ENCODE data around the gene NFATC1. TPM values are rescaled to one million over a fixed set of nuclear protein-coding genes. Genes with fewer than 3 reads are reported as not detected.

NFATC1 gene
- 10 to 100 TPM; 62.7 to 80.8 (median 75.2) TPM for total RNA-seq

DNA sequence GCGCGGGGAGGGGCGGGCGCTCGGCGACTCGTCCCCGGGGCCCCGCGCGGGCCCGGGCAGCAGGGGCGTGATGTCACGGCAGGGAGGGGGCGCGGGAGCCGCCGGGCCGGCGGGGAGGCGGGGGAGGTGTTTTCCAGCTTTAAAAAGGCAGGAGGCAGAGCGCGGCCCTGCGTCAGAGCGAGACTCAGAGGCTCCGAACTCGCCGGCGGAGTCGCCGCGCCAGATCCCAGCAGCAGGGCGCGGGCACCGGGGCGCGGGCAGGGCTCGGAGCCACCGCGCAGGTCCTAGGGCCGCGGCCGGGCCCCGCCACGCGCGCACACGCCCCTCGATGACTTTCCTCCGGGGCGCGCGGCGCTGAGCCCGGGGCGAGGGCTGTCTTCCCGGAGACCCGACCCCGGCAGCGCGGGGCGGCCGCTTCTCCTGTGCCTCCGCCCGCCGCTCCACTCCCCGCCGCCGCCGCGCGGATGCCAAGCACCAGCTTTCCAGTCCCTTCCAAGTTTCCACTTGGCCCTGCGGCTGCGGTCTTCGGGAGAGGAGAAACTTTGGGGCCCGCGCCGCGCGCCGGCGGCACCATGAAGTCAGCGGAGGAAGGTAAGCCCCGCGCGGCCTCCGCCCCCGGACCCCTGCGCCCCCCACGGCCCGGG is at the start of gene NFATC1:
TSS of gene NFATC1 (plus strand) at position 170 of the 644 bp plus-strand sequence. CDS start at position 465, 295 bp downstream.
- DNase-seq (peak; percentile 89), ATAC-seq (peak; percentile 47 to 54)
- Mint-ChIP-seq H3K4me1 (ENCODE audit: low read depth) (peaks cover 25% of the 10 kb centered on the region), H3K9me3 (no peaks in the 10 kb centered on the region), H3K4me3 (peak within 1 kb of the TSS; percentile 92), H3K36me3 (ENCODE audit: insufficient read depth) (peaks cover 2% of the 10 kb centered on the region), H3K27me3 (ENCODE audit: low read depth) (no peaks in the 10 kb centered on the region)

DNA sequence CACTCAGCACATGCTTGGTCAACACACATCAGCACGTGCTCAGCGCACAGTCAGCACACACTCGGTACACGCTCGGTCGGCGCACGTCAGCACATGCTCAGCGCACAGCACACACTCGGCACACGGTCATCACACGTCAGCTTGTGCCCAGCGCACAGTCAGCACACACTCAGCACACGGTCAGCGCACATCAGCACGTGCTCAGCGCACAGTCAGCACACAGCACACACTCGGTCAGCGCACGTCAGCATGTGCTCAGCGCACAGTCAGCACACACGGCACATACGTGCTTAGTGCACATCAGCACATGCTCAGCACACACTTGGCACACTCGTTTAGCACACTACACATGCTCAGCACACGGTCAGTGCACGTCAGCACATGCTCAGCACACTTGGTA is 49.7 kb upstream of the NFATC1 start:
- DNase-seq (no peak), ATAC-seq (no peak)
- H3K27me3 Mint-ChIP-seq (ENCODE audit: low read depth), result no peaks in the 10 kb centered on the region
- no peak overlapping the region for H3K4me3 Mint-ChIP-seq
- H3K9me3 Mint-ChIP-seq, result no peaks in the 10 kb centered on the region
- no peaks in the 10 kb centered on the region for H3K4me1 Mint-ChIP-seq (ENCODE audit: low read depth)
- H3K36me3 Mint-ChIP-seq (ENCODE audit: insufficient read depth), result peaks cover 34% of the 10 kb centered on the region

DNA sequence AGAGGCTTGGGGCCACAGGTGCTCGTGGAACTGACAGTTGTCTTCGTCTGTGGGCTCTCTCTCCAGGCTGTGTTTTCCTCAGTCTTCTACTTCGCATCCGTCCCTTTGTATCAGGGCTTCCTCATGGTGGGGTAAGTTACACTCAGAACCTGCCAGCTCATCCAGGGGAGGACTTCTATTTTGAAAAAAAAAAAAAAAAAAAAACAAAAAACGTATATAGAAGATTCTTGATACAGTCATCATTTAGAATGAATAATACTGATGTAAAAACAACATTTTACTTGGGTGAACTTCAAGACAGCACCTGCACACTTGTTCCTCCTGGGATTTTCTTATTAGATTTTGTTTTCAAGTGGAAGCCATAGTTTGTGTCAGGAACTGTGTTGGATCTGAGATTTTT is 47.7 kb upstream of the NFATC1 start:
- H3K9me3 Mint-ChIP-seq, result no peaks in the 10 kb centered on the region
- no peak for ATAC-seq
- H3K36me3 Mint-ChIP-seq (ENCODE audit: insufficient read depth), result peaks cover 41% of the 10 kb centered on the region
- no peaks in the 10 kb centered on the region for H3K4me1 Mint-ChIP-seq (ENCODE audit: low read depth)
- DNase-seq, result no peak
- H3K4me3 Mint-ChIP-seq, result no peak overlapping the region
- no peaks in the 10 kb centered on the region for H3K27me3 Mint-ChIP-seq (ENCODE audit: low read depth)

DNA sequence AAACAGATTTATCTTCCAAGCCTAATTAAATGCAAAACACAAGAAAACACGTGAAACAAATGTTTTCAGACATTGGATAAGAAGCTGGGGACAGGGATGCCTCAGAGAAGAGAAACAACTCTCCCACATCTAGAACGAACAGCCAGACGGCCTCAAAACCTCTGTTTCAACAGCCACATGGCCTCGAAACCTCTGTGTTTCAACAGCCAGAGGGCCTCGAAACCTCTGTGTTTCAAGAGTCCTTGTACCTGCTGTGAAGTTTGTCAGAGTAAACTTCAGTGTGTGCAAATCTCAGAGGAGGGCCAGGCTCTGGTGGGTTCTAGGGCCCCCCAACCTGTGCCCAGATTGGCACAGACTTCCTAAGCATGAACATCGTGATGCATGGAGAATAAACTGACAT is 43.3 kb upstream of the NFATC1 start:
- Mint-ChIP-seq H3K4me3 (no peak overlapping the region), H3K9me3 (no peaks in the 10 kb centered on the region), H3K36me3 (ENCODE audit: insufficient read depth) (peaks cover 15% of the 10 kb centered on the region), H3K27me3 (ENCODE audit: low read depth) (no peaks in the 10 kb centered on the region), H3K4me1 (ENCODE audit: low read depth) (no peaks in the 10 kb centered on the region)
- DNase-seq, result no peak
- ATAC-seq, result no peak

DNA sequence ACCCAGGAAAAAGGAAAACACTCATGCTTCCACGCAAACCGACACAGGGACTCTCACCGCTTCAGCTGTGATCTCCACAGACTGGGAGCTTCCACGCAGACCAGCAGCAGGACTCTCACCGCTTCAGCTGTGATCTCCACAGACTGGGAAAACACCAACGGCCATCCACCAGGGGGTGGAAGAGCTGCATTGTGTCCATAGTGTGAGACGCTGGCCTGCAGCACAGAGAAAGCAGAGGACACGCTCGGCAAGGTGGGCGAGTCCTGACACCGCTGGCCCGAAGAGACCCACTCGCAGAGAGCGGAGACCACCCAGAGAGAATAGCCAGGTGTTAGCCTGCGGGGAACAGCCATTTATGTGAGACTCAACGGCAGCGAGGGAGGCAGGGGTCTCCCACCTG is 42.5 kb upstream of the NFATC1 start:
- no peaks in the 10 kb centered on the region for H3K4me1 Mint-ChIP-seq (ENCODE audit: low read depth)
- peaks cover 14% of the 10 kb centered on the region for H3K36me3 Mint-ChIP-seq (ENCODE audit: insufficient read depth)
- H3K9me3 Mint-ChIP-seq, result no peaks in the 10 kb centered on the region
- no peaks in the 10 kb centered on the region for H3K27me3 Mint-ChIP-seq (ENCODE audit: low read depth)
- ATAC-seq (no peak), DNase-seq (no peak)
- no peak overlapping the region for H3K4me3 Mint-ChIP-seq

DNA sequence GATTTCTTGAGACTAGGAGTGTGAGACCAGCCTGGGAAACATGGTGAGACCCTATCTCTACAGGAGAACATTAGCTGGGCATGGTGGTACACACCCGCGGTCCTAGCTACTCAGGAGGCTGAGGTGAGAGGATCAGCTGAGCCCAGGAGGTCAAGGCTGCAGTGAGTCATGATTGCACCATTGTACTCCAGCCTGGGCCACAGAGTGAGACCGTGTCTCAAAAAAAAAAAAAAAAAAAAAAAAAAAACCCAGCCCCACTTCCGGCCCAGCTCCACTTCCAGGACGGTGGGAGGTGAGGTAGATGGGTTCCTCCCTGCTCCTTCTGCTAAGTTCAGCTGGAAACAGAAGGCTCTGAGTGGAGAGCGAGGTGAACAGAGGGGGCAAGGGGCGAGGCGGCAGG is 41.4 kb upstream of the NFATC1 start:
- H3K4me1 Mint-ChIP-seq (ENCODE audit: low read depth), result no peaks in the 10 kb centered on the region
- no peak for DNase-seq
- no peaks in the 10 kb centered on the region for H3K27me3 Mint-ChIP-seq (ENCODE audit: low read depth)
- ATAC-seq, result no peak
- peaks cover 11% of the 10 kb centered on the region for H3K36me3 Mint-ChIP-seq (ENCODE audit: insufficient read depth)
- no peak overlapping the region for H3K4me3 Mint-ChIP-seq
- no peaks in the 10 kb centered on the region for H3K9me3 Mint-ChIP-seq

DNA sequence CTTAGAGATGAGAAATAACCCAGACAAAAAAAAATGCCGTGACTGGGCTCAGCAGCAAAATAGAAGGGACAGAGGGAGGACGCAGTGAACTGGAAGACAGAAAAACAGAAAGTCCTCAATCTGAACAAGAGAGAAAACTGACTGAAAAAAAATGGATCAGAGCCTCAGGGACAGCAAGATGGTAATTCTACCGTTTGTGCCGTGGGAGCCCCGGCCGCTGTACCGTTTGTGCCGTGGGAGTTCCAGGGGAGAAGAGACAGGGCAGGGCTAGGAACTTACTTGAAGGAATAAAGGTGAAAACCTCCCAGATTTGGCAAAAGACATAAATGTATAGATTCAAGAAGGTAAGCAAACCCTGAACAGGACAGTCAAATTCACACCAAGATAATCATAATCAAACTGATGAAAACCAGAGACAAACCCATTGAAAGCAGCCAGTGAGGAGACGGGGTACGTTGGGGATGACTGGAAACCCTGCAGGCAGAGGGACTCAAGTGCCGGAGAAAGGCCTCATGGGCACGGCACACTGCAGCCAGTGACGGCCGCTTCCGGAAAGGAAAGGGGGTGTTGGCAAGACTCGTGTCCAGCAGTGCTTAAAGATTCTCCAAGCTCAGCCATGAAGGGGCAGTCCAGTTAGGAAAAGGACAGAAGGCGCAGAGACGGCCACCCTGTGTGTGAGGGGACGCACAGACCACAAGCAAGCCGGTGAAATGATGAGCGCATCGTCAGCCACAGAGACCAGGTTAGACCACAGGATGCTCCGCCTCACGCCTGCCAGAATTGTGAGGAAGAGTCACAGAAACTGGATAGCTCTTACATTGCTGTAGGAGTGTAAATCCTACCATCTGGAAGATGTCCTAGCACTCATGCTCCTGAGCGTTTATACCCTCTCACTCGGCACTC is 40.0 kb upstream of the NFATC1 start:
- no peak overlapping the region for H3K4me3 Mint-ChIP-seq
- no peak for DNase-seq
- no peaks in the 10 kb centered on the region for H3K4me1 Mint-ChIP-seq (ENCODE audit: low read depth)
- peaks cover 19% of the 10 kb centered on the region for H3K36me3 Mint-ChIP-seq (ENCODE audit: insufficient read depth)
- no peaks in the 10 kb centered on the region for H3K9me3 Mint-ChIP-seq
- ATAC-seq, result no peak
- H3K27me3 Mint-ChIP-seq (ENCODE audit: low read depth), result no peaks in the 10 kb centered on the region

DNA sequence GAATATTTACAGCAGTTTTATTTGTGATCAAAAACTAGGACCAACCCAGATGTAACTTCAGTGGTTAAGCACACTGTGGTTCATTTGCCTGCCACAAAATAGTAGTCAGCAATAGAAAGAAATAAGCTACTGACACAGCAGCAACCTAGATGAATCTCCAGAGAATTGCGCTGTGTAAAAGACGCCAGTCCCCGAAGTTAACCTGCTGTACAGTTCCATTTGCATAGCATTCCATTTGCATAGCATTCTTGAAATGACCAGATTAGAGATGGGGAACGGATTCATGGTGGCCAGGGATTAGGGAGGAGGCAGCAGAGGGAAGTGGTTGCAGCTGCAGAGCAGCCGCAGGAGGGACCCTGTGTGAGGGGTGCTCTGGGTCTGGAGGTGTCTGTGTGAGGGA is 39.3 kb upstream of the NFATC1 start:
- no peaks in the 10 kb centered on the region for H3K27me3 Mint-ChIP-seq (ENCODE audit: low read depth)
- peaks cover 22% of the 10 kb centered on the region for H3K36me3 Mint-ChIP-seq (ENCODE audit: insufficient read depth)
- no peak overlapping the region for H3K4me3 Mint-ChIP-seq
- ATAC-seq (no peak), DNase-seq (no peak)
- H3K9me3 Mint-ChIP-seq, result no peaks in the 10 kb centered on the region
- no peaks in the 10 kb centered on the region for H3K4me1 Mint-ChIP-seq (ENCODE audit: low read depth)

DNA sequence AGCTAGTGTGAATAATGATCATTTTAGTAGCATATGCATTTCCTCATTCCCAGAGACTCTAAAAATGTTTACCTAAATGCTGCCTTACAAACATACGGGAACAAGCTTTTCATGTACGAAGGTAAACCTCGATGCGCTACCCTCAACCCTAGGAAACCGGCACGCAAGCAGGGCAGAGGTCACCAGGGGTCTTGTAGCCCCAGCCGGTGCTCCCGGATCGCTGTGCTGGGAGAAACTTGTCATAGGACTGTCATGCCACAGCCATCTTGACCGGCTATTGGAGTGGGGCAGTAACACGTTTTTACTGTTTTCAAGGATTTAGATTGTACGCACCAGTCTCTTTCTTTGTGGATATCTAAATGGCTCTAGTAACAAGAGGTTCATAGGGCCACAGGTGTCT is 34.8 kb upstream of the NFATC1 start:
- Mint-ChIP-seq H3K36me3 (ENCODE audit: insufficient read depth) (peaks cover 41% of the 10 kb centered on the region), H3K4me3 (no peak overlapping the region), H3K4me1 (ENCODE audit: low read depth) (no peaks in the 10 kb centered on the region), H3K27me3 (ENCODE audit: low read depth) (no peaks in the 10 kb centered on the region), H3K9me3 (no peaks in the 10 kb centered on the region)
- DNase-seq, result no peak
- no peak for ATAC-seq

DNA sequence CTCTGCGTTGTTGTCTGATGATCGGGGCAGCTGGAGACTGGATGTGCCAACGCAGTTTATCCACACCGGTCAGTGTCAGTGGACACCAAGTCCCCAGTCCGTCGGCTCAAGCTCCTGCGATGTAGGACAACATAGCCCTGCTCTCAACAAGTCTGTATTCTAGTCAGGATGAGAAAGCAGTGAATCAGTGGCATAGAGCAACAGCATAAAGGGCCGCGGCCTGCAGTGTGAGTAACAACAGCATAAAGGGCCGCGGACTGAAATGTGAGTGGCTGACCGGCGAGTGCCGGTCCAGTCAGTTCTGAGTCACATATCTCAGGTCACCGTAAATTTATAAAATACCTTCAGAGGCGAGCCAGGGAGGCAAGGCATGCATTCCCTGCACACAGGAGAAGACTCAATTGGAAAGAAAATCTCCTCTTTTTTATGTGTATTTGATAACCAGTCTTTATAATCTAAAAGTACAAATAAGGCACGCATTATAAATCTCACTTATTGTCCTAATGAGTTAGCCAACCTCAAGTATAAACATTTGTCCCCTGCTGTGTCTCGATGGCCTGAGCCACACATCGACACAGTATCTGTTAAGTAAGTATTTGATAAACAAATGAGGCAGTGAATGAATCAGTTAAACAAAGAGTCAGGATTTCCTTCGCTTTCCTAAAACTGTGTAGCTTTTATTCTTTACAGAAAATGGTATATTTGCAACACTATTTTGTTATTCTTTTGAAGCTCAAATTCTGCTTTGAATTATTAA is 33.8 kb upstream of the NFATC1 start:
- Mint-ChIP-seq H3K27me3 (ENCODE audit: low read depth) (no peaks in the 10 kb centered on the region), H3K36me3 (ENCODE audit: insufficient read depth) (peaks cover 47% of the 10 kb centered on the region), H3K4me3 (no peak overlapping the region), H3K9me3 (no peaks in the 10 kb centered on the region), H3K4me1 (ENCODE audit: low read depth) (no peaks in the 10 kb centered on the region)
- ATAC-seq (no peak), DNase-seq (no peak)

DNA sequence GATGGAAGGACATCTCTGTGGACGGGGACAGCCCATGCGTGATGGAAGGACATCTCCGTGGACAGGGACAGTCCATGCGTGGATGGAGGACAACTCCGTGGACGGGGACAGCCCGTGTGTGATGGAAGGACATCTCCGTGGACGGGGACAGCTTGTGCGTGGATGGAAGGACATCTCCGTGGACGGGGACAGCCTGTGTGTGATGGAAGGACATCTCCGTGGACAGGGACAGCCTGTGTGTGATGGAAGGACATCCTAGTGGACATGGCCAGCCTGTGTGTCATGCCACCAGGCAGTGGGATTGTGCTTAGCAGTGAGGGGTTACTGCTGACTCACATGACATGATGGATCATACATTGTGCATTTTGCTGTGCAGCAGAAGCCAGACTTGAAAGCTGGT is 30.0 kb upstream of the NFATC1 start:
- DNase-seq, result no peak
- Mint-ChIP-seq H3K36me3 (ENCODE audit: insufficient read depth) (peaks cover 35% of the 10 kb centered on the region), H3K9me3 (no peaks in the 10 kb centered on the region), H3K4me3 (no peak overlapping the region), H3K27me3 (ENCODE audit: low read depth) (no peaks in the 10 kb centered on the region), H3K4me1 (ENCODE audit: low read depth) (peaks cover 23% of the 10 kb centered on the region)
- no peak for ATAC-seq

DNA sequence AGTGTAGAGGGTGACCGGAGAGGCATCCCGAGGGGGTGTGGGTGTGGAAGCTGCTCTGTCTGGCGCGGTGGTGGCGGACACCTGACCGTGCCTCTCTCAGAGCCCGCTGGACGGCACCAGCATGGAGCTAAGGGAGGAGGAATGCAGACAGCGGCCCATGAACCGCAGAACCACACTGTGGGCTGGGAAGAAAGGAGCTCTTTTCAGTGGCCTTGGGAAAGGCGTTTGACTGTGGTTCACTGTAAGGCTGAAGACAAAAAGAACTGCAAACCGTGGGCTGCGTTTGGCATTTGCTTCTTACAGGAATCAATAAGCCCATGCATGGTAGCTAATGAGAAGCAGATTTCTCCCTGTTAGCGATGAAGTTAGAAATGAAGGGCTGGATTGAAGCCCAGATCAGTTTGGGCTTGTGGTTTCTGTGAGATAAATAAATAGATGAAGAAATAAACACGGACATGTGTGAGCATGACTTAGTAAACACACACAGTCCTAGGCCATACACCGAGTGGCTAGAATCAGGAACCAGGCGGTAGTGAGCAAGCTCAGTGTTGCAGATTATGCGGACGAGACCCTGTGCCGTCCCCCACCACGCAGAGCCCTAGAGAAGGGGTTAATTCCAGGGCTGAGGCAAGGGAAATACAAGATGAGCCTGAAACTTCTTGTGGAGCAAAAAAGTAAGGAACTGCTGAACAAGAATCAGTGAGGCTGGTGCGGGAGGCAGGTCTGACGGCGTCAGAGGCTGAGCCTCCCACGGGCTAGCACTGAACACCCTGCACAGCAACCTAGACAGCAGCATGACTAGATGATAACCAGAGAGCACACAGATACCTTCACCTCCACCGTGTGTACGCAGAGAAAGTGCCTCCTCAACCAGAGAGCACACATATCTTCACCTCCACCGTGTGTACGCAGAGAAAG is 29.3 kb upstream of the NFATC1 start:
- H3K36me3 Mint-ChIP-seq (ENCODE audit: insufficient read depth), result peaks cover 29% of the 10 kb centered on the region
- peaks cover 30% of the 10 kb centered on the region for H3K4me1 Mint-ChIP-seq (ENCODE audit: low read depth)
- no peak overlapping the region for H3K4me3 Mint-ChIP-seq
- ATAC-seq (no peak), DNase-seq (no peak)
- no peaks in the 10 kb centered on the region for H3K27me3 Mint-ChIP-seq (ENCODE audit: low read depth)
- H3K9me3 Mint-ChIP-seq, result no peaks in the 10 kb centered on the region

DNA sequence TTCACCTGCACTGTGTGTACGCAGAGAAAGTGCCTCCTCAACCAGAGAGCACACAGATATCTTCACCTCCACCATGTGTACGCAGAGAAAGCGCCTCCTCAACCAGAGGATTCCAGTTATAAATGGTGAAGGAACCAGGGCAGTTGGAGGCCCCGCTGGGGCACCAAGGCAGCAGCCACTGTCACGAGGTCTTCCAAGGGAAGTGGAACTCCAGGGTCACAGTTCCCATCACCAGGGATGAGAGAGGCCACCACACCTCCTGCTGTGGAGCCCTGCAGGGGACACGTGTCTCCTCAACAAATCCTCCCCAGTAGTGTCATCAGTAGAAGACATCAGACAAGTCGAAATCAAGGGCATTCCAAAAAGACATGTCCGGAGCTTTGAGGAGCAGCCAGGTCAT is 28.2 kb upstream of the NFATC1 start:
- DNase-seq, result no peak
- H3K9me3 Mint-ChIP-seq, result no peaks in the 10 kb centered on the region
- peaks cover 35% of the 10 kb centered on the region for H3K4me1 Mint-ChIP-seq (ENCODE audit: low read depth)
- no peak for ATAC-seq
- no peaks in the 10 kb centered on the region for H3K27me3 Mint-ChIP-seq (ENCODE audit: low read depth)
- H3K36me3 Mint-ChIP-seq (ENCODE audit: insufficient read depth), result peaks cover 24% of the 10 kb centered on the region
- H3K4me3 Mint-ChIP-seq, result no peak overlapping the region

DNA sequence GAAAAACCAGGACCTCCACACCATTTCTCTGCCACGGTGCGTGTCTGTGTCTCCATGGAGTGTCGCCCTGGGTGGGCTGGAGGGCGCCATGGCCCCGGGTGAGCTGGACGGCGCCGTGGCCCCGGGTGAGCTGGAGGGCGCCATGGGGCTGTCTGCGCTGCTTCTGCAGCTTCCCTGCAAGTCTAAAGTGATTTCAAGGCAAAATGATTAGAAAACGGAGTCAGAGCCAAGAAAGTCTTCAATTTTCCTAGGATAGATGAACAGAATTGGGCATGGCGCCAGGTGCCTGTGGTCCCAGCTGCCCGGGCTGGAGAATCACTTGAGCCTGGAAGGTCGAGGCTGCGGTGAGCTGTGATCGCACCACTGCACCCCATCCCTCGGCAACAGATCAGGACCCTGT is 27.7 kb upstream of the NFATC1 start:
- Mint-ChIP-seq H3K4me3 (no peak overlapping the region), H3K4me1 (ENCODE audit: low read depth) (peaks cover 35% of the 10 kb centered on the region), H3K9me3 (no peaks in the 10 kb centered on the region), H3K36me3 (ENCODE audit: insufficient read depth) (peaks cover 24% of the 10 kb centered on the region), H3K27me3 (ENCODE audit: low read depth) (no peaks in the 10 kb centered on the region)
- ATAC-seq (no peak), DNase-seq (no peak)

Data from activated T-cell treated with anti-CD3 and anti-CD28 coated beads, Interleukin-2, amount 50 U/mL, for 4 hours (primary cell).